GM12874 (cell line): Measurements from ENCODE around the gene TMEM232.

Experiments
- CTCF ChIP-seq: IDR thresholded peaks from 2 replicates; pipeline ENCODE4 v1.5.1; 2011; ENCODE audit warnings: low read depth, mild to moderate bottlenecking, control low read depth, low read length, moderate library complexity; ENCODE audit not compliant: insufficient read depth

TMEM232 gene

GRCh38 chr5:110611817-110612216 lies 114.7 kb downstream of the TMEM232 start:
- no peak for TF ChIP-seq CTCF

- no peak for TF ChIP-seq CTCF
These were observed 131.6 kb downstream of the TMEM232 start for GRCh38 chr5:110594866-110595265.

- TF ChIP-seq CTCF: peak; percentile 41
These were observed 136.3 kb downstream of the TMEM232 start for GRCh38 chr5:110590187-110590586.

GRCh38 chr5:110588286-110588980 lies 138.0 kb downstream of the TMEM232 start:
- TF ChIP-seq CTCF: no peak

GRCh38 chr5:110580625-110581024 lies 145.8 kb downstream of the TMEM232 start:
- TF ChIP-seq CTCF: no peak

GRCh38 chr5:110572729-110573128 lies 153.7 kb downstream of the TMEM232 start:
- no peak for TF ChIP-seq CTCF

- TF ChIP-seq CTCF: no peak
These were observed 164.3 kb downstream of the TMEM232 start for GRCh38 chr5:110562191-110562590.

- no peak for TF ChIP-seq CTCF
These were observed 165.0 kb downstream of the TMEM232 start for GRCh38 chr5:110561510-110561909.
